Activated CD4-positive, alpha-beta T cell treated with anti-CD3 and anti-CD28 coated beads, Interleukin-2, amount 50 U/mL, for 24 hours (primary cell): Measurements from ENCODE around the gene JARID2.
"Not testable (repeated sequence)": the region's sequence is repeated elsewhere in the genome, so short reads cannot be mapped to it uniquely, and the experiment has no call there.

Experiments used
- DNase-seq, 2 donors: peaks; one replicate each; pipeline ENCODE4 v3.0.0-alpha.2; 2020; ENCODE audit warnings: low read depth in 1 of 2, low spot score in 1 of 2

JARID2 gene

DNA sequence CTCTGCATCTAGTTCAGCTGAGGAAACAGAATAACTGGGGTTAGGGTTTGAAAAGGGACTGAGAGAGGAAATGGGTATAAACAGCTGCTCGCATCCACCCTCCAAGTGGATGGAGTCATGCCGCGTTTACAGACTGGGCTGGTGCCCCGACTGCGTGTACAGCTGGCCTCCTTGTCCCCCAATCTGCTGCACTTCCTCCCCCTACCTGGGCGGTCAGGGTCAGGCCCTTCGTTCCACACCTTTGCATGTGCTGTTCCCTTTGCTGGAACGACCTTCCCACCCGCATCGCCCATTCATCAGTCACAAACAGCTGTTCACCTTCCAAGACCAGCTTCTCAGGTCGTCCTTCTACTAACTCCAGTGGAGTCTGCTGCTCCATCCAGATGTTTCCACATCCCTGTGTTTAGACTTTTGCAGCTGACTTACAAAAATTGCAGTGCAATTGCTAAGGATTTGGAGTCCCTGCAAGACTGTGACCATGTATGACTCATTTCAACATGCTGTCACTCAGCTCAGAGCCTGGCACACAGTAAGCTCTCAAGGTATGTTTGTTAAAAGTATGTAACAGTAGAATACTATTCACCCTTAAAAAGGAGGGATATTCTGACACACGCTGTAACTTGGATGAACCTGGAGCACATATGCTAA lies 287.6 kb downstream of the JARID2 start:
- no peak for DNase-seq

DNA sequence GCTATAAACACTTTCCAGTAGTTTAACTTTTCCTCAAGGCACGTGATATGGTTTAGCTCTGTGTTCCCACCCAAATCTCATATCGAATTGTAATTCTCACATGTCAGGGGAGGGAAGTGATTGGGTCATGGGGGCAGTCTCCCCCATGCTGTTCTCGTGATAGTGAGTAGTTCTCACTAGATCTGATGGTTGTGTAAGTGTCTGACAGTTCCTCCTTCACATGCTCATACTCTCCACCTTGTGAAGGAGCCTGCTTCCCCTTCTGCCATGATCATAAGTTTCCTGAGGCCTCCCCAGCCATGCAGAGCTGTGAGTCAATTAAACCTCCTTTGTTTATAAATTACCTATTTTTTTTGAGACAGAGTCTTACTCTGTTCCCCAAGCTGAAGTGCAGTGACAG lies 289.1 kb downstream of the JARID2 start:
- no peak for DNase-seq

DNA sequence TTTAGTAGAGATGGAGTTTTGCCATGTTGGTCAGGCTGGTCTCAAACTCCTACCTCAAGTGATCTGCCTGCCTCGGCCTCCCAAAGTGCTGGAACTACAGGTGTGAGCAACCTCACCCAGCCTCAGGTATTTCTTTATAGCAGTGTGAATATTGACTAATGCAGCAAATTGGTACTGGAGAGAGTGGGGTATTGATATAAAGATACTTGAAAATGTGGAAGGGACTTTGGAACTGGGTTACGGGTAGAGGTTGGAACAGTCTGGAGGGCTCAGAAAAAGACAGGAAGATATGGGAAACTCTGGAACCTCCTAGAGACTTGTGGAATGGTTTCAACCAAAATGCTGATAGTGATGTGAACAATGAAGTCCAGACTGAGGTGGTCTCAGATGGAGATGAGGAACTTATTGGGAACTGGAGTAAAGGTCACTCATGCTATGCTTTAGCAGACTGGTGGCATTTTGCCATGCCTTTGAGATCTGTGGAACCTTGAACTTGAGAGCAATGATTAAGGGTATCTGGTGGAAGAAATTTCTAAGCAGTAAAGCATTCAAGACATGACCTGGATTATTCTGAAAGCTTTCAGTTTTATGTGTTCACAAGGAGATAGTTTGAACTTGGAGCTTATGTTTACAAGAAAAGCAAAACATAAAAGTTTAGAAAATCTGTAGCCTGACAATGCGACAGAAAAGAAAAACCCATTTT lies 289.8 kb downstream of the JARID2 start:
- DNase-seq = no peak

DNA sequence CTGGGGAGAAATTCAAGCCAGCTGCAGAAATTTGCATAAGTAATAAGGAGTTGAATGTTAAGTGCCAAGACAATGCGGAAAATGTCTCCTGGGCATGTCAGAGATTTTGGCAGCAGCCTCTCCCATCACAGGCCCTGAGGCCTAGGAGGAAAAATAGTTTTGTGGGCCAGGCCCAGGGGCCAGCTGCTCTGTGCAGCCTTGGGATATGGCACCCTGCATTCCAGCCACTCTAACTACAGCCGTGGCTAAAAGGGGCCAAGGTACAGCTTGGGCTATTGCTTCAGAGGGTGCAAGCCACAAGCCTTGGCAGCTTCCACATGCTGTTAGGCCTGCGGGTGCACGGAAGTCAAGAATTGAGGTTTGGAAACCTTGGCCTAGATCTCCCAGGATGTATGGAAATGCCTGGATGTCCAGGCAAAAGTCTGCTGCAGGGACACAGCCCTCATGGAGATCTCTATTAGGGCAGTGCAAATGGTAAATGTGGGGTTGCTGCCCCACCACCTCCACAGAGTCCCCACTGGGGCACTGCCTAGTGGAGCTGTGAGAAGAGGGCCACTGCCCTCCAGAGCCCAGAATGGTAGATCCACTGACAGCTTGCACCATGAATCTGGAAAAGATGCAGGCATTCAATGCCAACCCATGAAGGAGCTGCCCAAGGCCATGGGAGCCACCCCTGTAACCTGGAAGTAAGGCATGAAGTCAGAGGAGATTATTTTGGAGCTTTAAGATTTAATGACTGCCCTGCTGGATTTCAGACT lies 290.5 kb downstream of the JARID2 start:
- no peak for DNase-seq

DNA sequence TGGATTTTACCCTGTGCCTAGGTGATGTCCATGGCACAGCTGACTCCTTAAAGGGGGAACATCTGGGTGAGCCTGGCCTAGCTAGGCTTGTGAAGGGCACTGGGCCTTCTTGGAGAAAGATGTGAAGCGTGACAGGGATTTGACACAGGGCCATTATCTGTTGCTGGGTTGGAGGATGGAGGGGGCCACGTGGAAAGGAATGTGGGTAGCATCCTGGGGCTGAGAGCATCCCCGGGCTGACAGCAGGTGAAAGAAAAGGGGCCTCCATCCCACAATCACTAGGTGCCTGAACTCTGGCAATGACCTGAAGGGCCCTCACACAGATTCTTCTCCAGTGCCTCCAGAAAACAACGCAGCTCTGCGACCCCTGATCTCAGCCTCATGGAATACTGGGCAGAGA lies 292.2 kb downstream of the JARID2 start:
- no peak for DNase-seq

DNA sequence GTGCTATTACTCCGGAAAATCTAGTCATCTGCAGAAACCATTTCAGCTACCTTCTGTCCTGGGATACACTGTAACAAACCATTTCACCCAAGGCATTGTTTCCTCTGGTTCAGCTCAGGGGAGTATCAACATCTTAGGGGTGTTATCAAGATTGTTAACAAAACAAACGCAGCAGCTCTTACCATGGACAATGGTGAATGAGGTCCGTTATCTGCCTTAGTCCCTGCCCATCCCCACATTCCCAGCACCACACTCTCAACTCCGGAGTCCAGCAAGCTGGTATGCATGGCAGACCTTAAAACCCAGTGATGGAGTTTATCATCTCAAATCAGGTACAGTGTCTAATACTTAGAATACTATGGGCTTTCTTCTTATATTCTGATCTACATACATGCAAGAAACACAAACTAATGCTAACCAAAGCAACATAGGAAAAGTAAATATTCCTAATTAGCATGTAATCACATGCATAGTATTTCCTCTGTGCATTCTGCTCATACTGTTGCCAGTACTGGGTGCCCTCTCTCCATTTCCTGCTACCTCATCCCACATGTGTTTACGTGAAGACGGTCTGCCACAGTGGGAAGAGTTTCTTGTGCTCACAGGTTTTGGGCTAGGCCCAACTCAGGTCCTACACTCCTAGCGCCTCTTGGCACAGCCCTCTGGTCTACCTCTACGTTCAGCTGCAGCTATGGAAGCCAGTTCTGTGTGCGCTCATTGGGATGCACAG lies 293.1 kb downstream of the JARID2 start:
- DNase-seq = no peak

DNA sequence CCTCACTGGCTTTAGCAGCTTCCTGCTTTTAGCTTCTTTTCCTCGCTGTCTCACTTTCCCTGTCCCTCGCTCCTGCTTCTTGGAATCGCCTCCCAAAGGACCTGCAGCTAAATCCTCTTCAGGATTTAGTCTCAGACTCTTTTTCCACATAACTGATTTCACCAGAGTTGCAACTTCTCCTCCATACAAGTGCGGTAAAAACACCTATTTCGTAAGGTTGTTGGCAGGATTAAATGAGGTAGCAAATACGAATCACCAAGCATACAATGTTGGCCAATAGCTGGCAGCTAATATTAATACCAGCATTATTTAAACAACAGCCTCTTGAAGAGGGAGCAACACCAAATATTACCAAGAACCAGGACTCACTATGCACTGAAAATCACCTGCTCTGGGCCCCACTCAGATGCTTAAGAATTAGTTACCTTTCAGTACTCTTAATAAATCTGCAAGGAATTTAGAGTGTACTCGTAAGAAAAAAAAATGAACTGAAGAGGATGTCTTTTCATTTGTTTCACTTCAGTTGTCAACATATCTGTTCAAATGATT lies 293.9 kb downstream of the JARID2 start:
- no peak for DNase-seq

DNA sequence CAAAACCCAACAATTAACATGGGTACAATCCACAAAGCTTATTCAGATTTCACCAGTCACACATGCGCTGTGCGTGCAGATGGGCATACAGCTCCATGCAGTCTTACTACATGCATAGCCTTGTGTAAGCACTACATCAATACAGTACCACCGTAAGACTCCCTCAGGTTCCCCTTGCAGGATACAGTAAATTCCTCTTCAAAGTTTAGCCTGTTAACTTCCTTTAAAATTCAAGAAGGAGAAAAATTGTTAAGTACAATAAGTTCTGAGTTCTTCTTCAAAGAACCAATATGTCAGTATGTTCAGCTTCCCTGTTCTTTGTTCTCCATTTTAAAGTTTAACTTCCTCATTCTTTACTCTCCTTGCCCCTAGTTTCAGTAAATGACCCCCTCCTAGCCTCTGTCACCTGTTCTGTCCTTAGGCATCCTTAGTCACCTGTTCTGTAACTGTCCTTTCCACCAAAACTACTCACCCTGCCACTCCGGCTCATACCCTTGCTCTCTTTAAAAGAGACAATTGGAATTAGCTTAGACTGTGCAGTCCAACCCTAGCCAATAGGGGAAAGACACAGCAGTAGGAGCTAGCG lies 297.6 kb downstream of the JARID2 start:
- DNase-seq = not testable (repeated sequence)

DNA sequence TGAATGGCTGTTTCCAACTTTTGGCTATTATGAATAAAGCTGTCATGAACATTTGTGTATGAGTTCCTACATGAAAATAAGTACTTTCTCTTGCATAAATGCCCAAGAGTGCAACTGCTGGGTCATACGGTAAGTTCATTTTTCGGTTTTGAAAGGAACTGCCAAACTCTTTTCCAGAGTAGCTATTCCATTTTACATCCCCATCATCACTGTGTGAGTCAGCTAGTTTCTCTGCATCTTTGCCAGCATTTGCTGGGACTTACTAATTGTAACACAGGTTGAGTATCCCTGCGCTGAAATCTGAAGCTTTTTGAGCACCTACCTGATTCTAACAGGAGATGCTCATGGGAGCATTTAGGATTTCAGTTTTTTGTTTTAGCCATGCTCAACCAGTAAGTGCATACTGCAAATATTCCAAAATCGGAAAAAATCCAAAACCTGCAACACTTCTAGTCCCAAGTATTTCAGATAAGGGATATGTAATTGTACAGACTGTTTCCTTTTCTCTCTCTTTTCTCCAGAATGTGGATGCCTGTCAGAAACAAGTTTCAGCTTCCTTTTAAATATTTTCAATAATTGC lies 298.5 kb downstream of the JARID2 start:
- no peak for DNase-seq

DNA sequence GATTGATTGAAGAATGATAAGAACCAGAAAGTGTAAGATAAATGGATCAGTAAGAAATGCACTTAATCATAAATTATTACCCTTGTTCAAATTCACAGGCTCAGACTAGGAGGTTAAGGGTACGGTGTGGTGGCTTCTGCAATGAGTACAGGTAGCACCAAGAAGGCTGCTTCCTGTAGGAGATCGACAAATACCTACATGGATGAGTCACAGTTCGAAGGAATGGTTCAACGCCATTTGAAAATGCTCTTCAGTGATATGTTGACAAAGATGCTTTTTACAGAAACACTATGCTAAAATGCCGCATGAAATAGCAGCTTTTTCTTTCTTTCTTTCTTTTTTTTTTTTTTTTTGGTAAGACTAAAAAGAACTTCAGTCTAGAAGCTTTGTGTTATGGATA lies 300.7 kb downstream of the JARID2 start:
- no peak for DNase-seq

DNA sequence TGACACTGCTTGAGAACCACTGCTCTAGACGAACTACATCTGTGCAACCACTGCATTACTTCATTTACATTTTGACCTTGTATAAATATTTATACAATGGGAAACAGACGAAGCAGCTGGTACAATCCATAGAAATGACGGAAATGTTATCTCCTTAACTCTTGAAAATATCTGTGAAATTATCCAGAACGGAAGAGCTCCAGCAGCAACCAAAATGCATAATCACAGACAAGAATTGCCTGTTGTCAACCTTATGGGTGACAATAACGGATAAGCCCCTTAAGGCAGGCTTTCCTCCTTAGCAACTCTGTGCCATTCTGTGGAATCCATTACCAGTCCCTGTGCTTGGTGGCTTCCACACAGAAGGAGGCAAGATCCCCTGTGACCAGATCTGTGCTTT lies 301.5 kb downstream of the JARID2 start:
- no peak for DNase-seq

DNA sequence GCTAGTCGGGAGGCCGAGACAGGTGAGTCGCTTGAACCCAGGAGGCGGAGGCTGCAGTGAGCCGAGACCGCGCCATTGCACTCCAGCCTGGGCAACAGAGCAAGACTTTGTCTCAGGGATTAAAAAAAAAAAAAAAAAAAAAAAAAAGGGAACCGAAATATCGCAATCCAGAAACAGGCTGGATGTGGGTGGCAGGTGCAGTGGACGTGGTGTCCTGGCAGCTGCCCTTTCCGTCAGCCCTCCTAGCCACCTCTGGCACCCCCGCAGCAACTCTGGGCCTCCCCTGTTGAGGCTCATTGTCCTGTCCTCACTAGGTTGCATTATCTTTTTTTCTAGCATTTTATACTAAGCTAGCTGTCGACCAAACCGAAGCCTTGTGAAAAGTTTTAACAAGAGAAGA lies 303.5 kb downstream of the JARID2 start:
- DNase-seq = no peak

DNA sequence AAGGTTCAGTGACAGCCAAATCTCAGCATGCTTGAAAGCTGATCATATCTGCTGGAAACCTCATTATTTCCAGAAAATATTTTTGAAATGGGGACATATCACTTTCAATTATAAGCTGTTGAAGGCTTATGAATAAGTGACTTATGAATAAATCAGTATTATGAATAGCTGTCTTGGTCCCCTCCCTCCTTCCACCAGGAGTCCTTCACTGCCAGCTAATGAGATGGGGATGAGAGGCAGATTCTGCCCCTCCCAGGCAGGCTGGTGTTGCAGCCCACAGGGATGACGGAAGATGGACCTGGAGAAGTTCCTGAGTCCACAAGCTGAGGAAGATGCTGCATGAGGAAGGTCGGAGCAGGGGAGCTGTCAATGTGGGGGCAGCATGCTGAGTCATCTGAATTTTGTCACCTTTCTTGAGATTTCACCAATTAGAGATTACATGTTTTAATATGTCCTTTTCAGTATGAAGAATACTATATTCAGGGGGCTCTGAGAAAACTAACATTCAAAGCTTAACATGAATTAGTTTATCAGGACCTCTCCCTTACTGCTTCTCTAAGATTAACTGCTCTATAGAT lies 304.8 kb downstream of the JARID2 start:
- no peak for DNase-seq

DNA sequence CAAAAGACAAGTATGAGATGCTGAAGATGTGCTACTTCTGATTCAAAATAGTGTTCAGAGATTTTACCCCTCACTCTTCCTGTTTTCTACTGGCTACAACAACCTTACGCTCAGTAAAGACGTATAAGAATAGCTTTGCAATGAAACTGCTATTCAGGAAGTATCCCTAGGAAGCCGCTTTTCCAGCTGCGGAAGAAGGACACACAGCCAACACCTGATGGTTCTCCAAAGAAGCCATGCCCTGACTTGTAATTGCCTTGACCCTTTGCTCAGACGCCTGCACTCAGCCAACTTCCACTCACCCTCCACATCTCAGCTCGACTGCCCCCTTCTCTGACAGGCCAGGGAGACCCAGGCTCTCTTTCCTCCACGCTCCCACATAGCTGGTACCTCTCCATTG lies 305.4 kb downstream of the JARID2 start:
- DNase-seq = no peak

DNA sequence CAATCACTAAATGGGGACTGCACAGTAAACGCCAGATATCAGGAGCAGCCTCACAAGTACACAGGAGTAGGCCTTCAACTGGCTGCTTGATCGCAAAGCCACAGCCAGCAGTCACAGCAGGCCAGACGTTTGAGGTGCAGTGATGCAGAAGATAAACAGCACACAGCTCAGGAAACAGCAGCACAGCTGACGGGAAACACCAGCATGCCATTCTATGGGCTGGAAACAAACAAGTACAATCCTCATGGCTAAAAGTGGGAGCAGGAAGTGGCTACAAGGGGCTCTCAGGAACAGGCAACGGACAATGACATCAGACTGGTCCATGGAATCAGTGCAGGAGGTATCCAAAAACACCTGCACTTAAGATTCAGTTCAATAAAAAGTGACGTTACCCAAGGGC lies 305.9 kb downstream of the JARID2 start:
- no peak for DNase-seq

DNA sequence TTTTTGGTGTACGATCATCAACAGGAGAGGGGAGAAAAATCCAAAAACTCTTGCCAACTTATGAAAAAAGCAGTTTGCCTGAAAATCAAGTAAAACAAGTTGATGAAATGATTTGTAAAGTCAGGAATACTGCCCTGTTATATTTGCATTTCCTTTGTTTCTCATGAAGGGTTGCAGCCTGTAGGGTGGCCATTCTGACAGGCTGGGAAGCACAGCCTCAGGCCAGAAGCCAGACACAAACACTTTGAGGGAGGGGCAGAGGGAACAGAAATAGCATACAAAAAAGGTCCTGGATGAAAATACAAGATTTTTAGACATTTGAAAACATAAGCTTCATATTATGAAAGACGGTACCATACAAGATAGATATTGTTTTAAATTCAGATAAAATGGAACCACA lies 307.2 kb downstream of the JARID2 start:
- DNase-seq = no peak

DNA sequence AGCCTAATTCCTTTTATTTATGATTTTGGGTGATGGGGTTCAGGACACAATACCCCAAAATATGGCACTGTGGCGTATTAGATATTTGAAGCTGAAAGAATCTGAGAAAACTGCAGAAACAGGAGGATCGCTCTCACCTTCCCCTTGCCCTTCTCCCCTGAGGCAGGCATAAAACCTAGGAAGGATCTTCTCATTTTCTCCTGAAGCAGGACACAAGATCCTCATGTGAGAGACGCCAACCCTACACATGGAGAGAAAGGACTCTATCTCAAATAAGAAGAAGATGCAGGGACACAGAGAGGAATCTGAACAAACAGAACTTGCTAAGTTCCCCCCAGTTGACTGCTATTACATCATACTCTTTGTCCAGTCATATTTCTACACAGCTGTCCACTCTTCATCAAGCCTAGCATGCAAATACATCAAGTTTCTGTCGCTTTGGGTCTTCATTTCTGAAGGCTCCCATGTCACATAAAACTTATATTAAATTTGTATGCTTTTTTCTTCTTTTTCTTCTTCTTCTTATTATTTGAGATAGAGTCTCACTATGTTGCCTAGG lies 307.9 kb downstream of the JARID2 start:
- no peak for DNase-seq

DNA sequence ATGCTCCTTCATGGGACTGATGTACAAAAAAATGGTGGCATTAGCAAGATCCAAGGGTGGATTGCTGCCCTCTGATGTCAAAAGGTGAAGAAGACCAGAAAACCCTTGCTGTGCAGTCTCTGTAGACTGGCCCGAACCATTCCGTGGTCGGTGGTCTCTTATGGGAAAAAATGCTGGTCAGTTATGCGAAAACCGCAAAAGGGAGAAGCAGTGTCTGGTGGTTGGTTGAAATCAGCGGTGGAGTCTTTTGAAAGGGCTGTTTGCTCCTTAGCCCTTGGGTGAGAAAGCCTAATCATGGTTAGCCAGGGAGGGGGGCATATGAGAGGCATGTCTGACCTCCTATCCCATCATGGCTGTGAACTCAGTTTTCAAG lies 308.8 kb downstream of the JARID2 start:
- DNase-seq = no peak

DNA sequence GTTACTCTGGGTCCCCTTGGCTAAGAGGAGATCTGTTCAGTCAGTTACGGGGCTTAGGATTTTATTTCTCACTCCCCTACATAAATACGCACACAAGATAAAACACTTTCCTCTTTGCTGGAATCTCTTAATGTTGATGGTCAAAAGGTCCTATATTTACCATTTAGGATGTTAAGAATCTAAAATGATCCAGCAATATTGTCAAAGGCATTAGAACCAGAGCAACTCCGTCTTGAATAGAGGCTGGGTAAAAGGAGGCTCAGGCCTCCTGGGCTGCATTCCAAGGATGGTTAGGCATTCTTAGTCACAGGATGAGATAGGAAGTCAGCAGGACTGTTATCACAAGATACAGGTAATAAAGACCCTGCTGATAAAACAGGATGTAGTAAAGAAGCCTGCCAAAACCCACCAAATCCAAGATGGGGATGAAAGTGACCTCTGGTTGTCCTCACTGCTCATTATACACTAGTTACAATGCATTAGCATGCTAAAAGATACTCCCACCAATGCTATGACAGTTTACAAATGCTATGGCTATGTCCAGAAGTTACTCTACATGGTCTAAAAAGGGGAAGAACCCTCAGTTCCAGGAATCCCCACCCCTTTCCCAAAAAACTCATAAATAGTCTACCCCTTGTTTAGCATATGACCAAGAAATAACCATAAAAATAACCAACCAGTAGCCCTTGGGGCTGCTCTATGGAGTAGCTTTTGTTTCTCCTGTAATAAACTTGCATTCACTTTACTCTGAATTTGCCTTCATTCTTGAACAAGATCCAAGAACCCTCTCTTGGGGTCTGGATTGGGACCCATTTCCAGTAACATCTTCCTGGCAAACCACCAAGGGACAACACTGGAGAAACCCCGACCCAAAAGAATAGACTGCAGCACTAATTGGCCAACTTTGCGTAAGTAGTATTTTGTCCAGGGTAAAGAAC lies 309.5 kb downstream of the JARID2 start:
- DNase-seq = no peak
